GM12865 (cell line): ENCODE data around the gene SYN1.

Experiments
- DNase-seq: peaks from one replicate; pipeline ENCODE4 v3.0.0; 2010; ENCODE audit warnings: low read depth
- H3K4me3 ChIP-seq: 2 replicates; pipeline ENCODE4 v1.5.1; 2011; ENCODE audit warnings: mild to moderate bottlenecking, low read depth, low read length, control low read depth
- TF ChIP-seq, protein P1 (sequence below): IDR thresholded peaks from 2 replicates; pipeline ENCODE4 v1.5.1; 2011; ENCODE audit warnings: low read length, control low read depth, low read depth, inconsistent platforms; ENCODE audit not compliant: insufficient read depth; ENCODE audit errors: missing control alignments

SYN1 gene

DNA sequence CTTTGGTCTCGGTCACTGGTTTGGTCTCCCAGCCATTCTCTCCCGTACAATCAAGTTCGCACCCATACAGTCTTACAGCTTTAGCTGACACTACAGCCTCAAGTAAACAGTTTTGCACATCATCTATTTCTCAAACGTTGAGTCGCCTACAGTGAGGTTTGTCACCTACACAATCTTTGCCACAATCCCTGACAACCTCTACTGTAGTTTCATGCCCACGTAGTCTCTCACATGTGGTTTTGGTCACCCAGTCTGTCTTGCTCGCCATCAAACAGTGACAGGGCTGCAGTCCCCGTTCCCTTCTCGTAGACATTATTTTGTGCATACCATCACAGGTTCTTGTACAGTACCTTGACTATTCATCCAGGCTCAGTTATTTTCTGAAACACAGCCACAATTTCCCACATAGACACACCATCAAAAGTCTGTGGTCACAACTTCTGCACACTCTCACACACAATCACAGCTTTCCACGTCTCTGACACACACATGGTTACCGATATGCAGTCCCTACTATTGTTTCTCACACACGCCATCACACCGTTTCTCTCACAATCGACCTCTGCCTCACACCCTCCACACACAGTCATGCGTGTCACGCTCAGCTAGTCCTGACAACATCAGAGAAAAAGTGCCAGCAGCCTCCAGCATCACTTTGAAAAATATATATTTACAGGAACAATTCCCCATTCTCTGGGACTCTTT lies 15.4 kb upstream of the SYN1 start:
- TF ChIP-seq, protein P1, sequence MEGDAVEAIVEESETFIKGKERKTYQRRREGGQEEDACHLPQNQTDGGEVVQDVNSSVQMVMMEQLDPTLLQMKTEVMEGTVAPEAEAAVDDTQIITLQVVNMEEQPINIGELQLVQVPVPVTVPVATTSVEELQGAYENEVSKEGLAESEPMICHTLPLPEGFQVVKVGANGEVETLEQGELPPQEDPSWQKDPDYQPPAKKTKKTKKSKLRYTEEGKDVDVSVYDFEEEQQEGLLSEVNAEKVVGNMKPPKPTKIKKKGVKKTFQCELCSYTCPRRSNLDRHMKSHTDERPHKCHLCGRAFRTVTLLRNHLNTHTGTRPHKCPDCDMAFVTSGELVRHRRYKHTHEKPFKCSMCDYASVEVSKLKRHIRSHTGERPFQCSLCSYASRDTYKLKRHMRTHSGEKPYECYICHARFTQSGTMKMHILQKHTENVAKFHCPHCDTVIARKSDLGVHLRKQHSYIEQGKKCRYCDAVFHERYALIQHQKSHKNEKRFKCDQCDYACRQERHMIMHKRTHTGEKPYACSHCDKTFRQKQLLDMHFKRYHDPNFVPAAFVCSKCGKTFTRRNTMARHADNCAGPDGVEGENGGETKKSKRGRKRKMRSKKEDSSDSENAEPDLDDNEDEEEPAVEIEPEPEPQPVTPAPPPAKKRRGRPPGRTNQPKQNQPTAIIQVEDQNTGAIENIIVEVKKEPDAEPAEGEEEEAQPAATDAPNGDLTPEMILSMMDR: no peak
- H3K4me3 ChIP-seq: no peak overlapping the region
- DNase-seq: no peak

DNA sequence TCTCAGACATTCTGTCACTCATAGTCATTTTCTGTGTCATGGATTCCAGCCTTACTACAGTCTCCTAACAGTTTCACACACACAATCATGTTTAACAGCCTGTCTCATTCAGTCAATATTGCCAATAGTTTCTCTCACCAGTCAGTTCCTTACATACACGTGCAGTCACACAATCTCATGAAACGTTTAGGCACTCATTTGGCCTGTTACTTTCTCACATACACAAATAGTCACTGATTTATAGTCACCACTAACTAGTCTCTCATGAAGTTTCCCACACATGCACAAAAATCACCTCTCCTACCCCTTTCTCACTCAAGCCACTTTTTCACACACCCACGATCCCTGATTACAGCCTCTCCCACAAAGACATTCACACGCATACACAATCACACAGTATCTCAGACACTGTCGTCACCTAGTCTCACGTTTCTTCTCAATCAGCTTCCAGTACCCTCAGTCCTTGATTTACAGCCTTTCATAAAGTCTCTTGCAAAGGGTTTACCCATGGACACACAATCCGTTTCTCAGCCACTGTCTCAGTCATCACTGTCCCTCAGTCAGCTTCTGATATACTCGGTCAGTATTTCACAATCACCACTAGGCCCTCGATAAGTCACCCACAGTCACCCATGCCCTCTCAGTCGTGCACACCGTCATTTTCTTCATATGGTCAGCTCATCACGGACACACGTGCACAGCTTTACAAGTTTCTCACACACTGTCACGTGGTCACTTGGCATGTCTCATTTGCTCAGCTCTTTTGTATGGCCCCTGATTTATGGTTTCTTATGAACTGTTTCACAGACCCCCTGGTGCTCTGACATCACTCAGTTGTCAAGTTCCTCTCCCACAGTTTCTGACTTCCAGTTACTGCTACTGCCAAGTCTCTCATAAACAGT lies 14.3 kb upstream of the SYN1 start:
- TF ChIP-seq, protein P1: no peak
- peak; percentile 37 for DNase-seq
- H3K4me3 ChIP-seq: no peak overlapping the region

DNA sequence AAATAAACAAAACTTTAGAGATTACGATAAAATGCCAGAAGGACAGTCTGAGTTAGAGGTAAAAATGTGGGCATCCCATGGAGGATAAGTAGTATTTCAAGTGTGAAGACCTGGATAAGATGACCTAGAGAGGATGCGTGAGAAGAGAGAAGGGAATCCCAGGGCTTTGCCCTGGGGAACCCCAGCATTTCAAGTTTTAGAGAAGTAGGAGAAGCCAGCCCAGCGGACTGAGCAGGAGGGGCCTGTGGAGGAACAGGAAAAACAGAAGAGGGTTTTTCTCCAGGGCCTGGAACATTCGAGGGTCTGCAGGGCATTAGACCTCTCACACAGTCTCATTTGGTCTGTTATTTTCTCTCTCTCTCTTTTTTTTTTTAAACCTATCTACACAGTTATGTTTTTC lies 13.0 kb upstream of the SYN1 start:
- no peak for DNase-seq
- TF ChIP-seq, protein P1: no peak
- H3K4me3 ChIP-seq: no peak overlapping the region

DNA sequence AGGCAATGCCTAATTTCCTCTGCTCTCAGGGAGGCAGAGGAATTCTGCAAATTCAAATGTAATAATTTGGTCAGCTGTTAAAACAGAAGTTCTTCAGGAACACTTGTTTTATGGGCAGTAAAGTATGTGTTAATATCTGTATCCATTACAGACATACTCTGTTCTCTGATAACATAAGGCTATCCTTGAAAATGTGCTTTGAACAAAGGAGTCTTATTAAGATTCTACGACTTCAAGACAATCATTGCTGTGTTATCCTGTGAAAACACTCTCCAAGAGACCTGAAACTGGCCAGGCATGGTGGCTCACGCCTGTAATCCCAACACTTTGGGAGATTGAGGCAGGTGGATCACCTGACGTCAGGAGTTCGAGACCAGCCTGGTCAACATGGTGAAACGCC lies 12.0 kb upstream of the SYN1 start:
- TF ChIP-seq, protein P1: no peak
- H3K4me3 ChIP-seq: no peak overlapping the region
- no peak for DNase-seq

DNA sequence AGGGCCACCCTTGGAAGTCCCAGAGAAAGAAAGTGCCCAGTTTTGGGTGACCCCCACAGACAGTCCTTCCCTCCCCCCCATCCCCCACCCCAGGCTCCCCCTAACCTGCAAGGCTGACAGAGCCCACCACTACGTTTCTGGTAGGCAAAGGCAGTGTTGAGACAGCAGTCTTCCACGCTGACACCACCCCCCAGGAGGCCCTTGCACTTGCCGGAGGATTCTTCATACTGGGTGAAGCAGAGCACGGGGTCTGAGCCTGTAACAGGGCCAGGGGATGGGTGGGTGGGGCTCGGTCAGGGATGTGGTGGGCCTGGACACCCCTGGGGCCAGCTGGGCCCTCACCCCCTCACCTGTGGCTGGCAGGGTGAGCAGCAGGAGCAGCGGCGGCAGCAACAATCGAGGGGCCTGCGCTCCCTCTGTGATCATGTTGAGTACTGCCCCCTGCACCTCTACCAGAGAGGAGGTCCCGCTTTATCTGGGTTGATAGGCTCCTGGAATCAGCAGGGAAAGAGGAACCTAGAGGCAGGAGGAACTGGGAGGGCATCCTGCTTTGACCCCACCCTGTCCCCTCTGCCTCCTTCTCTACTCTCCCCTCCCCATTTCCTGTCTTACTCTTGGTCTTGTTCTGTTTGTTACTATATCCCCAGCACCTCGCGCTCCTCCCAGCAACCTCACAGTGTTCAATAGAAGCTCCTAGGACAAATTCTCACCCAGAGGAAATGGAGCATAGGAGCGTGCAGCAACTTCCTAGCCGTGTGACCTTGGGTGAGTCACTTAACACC lies 10.0 kb upstream of the SYN1 start, which contains the start of gene CFP:
Gene CFP, minus strand, starts transcription at position 512 of the 782 bp plus-strand sequence. Its CDS starts 86 bp downstream, at position 426.
- no peak for DNase-seq
- peak within 1 kb of the TSS; percentile 31 for H3K4me3 ChIP-seq
- TF ChIP-seq, protein P1: no peak

DNA sequence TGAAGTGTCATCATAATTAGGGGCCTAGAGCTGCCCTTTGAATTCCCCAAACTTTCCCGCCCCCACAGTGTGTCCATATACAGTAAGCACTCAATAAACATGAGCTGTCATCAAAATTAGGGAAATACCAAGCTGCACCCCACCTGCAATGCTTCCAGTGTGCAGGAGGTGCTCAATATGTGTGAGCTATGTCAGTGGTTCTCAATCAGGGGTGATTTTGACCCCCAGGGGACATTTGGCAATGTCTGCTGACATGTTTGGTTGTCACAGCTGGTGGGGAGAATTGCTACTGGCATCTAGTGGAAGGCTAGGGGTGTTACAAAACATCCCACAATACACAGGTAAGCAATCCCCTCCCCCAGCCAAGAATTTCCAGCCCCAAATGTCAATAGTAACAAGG lies 9.3 kb upstream of the SYN1 start:
- TF ChIP-seq, protein P1: peak; percentile 22
- peak; percentile 65 for DNase-seq
- H3K4me3 ChIP-seq: no peak overlapping the region
